A549 (cell line): ENCODE results near the gene RRAGB.

Experiments used
- EP300 ChIP-seq, 2 experiments: fragments of >200 bp; sonication (Bioruptor Twin); formaldehyde crosslinking; IDR thresholded peaks; 2 replicates in 1 of 2; 3 replicates in 1 of 2; pipeline ENCODE4 v1.6.1; 2016 to 2017
- ZFP36 ChIP-seq: fragments of 450-650 bp; IDR thresholded peaks from 2 replicates; pipeline ENCODE4 v1.6.1; 2014; ENCODE audit warnings: borderline replicate concordance; ENCODE audit not compliant: partially characterized antibody

- no peak for TF ChIP-seq ZFP36
- no peak for TF ChIP-seq EP300 (IDR thresholded peaks at IDR 0.05)
Measured at GRCh38 chrX:55716937-55717336, 612 bp upstream of the RRAGB start.
